HG03060 (cell line): Measurements from ENCODE around the gene MEIKIN.

Experiments
- ATAC-seq: cut with Tn5 transposase; IDR thresholded peaks from one replicate; pipeline ENCODE4 v1.9.1; 2021; ENCODE audit warnings: low read depth, moderate number of reproducible peaks; ENCODE audit not compliant: unreplicated experiment

The MEIKIN gene

DNA sequence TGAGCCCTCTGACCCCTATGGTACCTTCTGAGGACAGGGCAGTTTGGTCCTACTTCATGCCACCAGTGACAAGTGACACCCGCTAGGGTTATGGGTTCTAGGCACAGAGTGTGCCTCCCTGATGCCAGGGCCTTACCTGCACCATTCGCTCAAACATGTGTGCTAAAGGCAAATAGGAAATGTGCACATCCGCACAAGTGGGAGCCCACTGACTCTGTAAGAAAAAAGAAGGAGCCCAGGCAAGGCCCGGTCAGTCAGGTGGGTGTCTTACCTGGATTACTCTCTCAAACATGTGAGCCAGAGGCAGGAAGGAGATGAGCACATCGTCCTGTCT lies 29.1 kb upstream of the MEIKIN start:
- no peak for ATAC-seq

DNA sequence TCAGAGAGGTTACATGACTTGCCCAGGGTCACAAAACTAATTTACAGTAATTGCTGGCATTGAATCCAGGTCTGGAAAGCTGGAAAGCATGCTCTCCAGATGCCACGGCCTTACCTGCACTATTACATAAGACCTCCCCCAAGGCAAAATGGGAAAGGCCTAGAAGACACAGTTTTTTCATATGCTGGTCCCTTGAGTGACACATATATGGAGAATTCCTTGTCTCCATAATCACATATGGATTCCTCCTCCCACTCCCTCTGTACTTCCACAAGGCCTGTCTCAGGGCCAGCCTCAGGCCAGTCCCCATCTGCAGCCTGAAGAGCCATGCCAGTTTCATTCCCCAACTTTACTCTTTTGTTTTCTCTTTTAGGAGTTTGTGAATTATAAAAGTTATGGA lies 28.6 kb upstream of the MEIKIN start:
- ATAC-seq = no peak

DNA sequence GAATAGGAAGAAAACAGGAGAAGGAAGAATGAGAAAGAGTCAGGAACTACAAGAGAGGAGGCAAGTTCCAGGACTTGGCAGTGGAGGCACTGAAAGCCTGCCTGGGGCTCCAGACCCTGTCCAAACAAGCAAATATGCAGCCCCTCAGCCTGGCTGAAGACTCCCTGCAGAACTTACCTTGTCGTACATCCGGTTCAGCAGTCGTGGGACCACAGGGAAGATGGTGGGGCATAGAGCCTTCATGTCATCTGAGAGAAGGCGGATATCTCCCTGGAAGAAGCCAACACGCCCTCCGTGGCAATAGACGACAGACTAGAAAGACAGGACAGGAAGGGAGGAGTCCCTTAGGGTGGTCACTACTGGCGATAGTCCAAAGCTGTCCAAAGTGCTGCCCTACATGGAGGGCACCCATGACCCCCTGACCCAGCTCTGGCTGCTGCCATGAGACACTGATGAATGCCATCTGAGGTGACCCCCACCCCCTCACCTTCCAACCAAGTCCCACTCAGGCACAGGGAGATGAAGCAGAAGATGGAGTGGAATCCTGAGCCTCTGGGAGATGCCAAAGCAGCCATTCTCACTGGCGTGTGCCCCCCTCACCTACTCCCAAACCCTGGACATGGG lies 27.7 kb upstream of the MEIKIN start:
- ATAC-seq = no peak

DNA sequence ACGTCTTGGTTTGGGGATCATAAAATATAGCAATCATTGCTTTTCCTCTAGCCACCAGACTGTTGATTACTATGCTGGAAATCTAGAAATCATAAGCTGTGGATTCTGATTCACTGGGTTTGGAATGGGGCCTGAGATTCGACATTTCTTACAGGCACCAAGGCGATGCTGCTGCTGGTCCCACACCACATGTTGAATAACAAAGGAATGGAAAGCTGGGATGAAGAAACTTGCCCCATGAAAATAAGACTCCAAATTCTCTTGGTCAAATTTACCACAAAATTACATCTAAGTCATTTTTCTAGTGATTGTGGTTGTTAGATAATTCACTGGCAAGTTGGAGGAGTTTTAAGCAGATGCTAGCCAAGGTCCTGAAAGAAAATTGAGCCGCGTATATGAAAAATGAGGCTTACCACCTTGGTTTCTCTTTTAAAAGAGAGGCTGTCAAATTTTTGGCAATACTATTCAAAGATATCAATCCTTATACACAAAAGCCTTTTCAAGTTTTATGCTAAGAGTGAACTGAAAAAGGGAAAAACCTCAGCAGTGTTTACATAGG lies 23.0 kb upstream of the MEIKIN start:
- no peak for ATAC-seq

DNA sequence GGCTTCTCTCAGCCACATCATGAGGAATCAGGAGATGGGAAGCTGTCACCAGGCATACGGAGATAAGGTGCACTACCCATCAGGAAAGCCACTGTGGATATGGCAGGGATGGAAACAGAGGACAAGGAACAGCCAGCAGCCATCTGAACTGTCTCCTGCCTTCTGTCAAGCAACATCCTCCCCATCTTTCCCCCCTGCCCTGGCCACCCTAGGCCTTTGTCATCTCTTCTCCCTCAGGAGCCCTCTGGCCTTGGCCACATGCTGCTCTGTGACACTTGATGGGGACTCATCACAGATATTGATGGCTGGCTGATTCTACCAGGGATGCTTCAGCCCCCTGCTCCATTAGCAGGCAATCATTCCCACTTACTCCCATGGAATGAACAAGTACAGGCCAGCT lies 21.1 kb upstream of the MEIKIN start:
- no peak for ATAC-seq

DNA sequence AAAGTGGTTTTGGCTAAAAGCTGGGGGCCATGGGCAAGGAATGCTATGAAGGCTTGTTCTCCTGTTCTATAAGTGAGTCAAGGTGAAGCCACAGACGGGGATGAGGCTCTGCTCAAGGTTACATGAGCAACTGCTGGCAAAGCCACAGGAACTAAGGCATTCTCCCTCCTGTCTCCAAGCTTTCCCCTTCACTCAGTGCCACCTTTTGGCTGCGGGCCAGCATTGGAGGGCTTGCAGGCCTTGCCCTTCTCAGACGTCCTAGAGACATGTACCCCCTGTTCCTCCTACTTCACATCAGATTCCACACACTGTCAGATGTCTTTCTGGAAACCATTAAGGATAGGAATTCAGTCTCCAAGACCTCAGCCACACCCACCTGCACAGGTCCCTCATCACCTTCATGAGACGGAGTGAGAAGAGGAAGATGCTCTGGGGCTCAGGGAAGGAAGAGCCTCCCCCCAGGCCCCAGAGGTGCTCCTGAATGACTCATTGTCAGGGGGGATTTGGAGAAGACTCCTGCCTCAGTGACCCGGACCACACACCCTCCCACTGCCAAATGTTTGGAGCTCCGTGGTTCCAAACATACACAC lies 20.5 kb upstream of the MEIKIN start:
- ATAC-seq = no peak

DNA sequence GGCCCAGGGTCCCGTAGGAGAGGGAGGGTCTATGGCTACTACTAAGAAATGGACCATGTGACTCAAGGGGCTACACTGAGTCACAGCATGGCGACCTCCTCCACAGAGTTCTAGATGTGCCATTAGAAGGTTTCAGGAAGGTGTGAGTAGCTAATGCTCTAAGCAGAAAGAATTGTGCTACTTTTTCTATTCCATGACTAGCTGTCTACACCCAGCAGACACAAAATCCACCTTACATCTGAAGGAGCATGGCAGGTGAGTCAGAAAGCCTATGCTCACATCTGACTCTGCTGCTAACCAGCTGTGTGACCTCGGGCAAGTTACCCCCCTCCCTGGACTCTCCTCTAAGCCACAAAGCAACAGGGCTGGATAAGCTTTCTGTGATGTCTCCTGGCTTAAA lies 14.4 kb upstream of the MEIKIN start:
- no peak for ATAC-seq

DNA sequence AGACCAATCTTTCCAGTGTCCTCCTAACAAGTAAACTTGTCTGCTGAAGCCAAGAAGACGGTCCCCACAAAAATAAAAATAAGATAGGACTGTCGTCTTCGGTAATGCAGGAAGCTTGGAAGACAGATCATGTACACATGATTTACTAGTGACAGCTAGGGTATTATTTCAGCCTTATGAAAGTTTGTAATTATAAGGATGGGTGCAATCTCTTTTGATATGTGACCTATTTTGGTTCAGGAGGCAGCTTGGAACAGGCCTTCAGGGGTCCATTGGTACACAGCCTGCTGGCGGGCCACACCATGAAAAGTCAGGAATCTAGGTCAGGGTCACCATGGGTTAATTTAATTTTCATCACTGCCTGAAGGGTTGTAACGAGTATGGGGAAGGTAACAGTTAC lies 13.7 kb upstream of the MEIKIN start:
- ATAC-seq = no peak

DNA sequence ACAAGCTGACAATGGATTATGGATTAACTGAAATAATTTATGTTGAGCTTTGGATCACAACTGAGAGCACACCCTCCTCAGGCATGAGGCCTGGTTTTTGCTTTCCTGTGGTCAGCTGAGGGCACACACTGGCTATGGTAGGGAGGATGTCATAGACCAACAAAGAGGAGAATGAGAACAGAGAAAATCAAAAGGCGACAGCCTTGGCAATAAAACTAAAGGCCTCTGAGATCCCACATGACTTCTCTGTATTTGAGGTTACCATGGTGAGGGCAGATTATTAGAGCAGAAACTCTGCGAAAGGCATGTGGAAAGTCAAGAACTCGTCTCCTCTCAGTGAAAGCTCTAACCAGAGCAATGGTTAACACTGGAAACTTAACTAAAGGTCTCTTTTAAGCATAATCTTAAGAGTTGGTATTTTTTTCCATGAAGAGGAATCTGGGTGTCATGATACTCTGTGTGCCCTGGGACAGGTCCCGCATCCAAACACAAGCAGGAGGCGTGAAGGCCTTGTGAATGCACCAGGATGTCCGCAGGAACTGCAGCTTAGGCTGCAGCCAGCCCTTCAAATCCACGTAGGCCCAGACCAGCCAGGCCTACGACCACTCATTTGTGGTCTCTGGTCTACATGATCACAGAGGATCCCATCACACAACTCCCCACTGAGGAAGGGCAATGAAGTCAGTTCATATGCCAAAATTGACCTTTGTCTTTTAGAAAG lies 12.4 kb upstream of the MEIKIN start:
- no peak for ATAC-seq

DNA sequence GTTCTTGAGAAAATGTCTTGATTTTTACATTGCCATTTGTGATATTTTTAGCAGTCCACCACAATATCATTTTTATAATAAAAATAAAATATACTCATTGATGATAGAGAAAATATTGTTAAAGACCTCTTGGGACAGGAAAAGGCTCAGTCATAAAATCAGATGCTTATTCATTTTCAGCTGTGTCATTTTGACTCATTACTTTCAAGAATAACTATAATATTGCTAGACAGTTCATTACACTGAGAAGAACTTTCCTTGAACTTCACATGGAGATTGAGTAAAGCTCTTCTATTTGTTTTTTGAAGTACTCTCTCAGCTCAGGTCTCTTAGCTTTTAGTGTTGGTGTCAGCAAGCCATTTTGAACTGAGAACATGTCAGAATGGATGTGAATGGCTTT lies 8.5 kb upstream of the MEIKIN start:
- ATAC-seq = no peak

DNA sequence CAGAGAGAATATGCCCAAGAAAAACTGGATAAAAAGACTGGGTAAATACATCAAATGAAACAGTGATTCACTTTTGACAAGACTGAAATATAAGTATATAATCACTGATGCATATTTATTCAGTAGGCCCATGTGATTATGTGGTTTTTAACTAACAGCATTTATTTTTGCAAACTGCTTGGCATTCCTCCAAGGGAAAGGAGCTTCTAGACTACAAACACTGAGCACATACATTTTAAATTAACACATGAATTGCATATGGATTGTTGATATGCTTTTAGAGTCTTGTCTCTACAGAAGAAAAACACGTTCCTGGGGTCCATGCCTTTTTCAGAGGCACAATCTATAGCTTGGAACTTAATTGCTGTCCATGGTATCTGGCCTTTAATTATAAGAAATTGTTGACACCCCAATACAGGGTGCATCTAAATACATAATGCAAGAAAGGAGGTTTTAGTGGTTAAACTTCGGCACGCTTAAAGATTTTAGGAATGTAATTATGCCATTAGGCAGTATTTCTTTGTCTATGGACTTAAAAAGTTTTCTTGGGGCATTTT lies 6.9 kb upstream of the MEIKIN start:
- no peak for ATAC-seq

DNA sequence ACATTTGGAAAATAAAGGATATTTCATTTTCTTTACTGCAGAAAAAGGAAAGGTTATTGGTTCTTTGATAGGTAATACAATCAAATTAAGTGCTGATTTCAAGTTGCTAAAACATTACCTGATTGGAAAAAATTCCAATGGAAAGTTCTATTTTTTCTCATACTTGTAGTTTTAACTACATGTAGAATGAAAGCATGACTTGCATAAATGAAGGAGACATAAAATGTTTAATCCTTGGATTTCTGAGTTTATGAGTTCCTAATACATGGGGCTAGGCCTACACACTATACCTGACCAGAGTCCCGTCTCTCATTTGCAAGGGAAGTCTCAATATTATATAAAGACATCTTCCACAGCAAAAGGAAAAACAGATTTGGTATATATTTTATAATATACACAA lies 5.2 kb upstream of the MEIKIN start:
- ATAC-seq = no peak

DNA sequence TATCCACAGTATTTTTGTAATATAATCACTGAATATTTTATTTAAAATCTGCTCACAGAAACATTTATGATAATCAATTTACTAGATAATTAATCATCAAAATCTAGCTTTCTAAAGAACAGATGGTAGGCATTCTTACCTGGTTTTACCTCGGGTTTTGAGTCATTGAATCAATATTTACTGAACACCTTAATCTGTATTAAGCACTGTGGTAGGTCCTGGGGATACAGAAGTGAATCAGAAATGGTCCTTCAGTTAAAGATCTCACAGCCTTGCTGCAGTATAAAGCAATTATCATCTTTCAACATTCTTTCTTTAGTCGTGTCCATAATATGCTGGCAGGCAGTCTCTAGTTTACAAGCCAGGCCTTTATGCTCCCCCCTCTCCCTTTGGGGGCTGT lies 2.0 kb upstream of the MEIKIN start:
- no peak for ATAC-seq

DNA sequence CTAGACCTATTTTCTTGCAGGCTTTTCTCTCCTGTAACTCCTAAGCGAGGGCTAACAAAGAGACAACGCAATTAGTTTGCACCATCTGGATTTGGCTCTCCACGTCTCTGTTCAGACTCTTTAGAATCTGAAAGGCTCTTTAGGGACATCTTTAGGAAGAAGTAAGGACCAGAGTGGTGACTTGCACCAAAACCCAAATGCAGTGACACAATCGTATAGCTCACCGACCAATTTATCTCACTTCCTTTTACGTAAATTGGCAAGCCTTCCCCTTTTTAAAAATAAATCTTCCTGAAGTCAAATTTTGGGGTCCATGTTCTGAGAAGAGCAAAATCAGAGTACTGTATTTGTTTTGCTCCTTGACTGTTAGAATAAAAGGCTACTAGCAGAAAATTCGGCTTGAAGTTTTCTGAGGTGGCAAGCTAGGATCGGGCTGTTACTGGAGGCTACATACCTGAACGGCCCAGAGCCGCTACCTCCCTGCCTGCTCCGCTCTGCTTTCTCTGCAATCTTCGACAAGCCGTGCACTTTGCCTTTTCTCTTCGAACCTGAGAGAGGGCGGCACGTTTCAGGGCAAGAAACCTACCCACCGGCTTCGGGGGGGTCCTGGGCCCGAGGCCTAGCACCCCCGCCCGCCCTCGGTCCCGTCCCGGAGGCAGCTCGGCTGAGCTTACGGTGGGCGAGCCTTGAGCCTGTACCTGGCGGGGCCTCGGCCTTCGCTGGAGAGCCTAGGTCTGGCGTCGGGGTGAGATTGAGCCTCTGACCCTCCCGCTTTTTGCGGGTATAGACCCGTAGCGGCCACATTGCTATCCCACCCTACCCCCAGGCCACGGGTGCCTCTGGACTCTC lies 537 bp downstream of the MEIKIN start:
- ATAC-seq = no peak

DNA sequence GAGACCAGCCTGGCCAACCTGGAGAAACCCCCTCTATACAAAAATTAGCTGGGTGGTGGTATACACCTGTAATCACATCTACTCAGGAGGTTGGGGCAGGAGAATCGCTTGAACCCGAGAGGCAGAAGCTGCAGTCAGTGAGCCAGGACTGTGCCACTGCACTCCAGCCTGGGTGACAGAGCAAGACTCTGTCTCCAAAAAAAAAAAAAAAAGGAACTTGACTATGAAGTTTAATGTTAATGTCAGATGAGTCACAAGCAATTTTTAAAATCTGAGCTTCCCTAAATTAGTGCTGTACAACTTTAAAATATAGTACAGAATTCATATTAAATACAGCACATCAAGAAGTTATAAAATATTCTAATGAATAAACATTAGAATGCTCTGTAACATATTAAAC lies 1.5 kb downstream of the MEIKIN start:
- no peak for ATAC-seq

DNA sequence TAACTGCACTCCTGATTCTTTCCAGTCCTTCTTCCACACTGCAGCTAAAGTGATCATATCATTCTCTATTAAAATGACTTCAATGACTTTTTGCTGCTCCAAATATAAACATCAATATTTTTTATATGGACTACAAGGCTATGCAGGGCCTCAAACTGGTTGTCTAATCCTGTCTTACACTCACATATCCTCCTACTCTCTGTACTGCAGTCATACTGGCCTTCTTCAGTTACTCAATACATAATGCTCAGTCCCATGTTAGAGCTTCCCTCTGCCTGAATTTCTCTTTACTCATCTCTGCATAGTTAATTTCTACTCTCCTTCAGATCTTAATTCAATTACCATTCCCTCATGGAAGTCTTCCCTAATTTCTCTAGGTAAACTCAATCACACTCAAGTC lies 3.4 kb downstream of the MEIKIN start:
- no peak for ATAC-seq

DNA sequence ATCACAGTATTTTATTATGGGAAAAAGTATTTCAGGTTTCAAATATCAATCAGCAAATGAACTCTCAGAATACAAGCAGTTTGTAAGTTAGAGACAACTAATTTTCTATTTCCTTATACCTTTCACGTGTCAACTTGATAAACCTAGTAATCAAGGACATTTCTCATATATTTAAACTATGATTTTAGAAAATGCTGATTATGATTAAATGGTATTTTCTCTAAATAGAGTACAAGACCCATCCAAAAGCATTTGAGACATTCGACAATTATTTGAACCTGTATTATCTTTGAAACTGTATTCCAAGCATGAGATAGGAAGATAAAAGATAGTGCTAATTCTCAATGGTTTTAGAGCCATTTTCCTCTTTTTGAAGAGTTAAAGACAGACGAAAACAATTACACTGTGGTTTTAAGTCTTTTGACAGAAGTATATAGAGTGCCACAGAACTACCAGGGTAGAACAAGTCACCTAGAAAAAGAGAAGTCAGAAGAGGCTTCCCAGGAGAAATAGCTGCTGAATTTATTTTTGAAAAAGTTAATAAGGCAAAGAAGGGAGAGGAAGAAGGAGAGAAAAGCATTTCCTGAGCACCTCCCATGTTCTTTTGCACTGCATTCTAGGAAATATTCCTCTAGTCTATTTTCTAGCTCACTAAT lies 5.6 kb downstream of the MEIKIN start:
- no peak for ATAC-seq

DNA sequence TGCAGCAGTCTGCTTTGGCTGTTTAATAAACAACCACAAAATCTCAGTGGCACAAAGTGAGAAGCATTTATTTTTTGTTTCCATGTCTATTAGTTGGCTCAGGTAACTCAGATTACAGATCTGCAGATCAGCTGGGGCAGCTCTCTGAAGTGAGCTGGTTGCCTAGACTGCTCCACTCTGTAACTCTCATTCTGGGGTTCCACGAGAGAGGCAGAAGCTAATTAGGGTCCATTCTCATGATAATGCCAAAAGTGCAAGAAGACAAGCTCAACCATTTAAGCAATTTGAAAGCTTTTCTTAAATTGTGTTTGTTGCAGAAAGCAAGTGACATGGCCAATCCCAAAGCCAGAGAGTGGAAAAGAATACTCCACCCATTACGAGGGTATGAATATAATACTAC lies 13.2 kb downstream of the MEIKIN start:
- ATAC-seq = no peak

DNA sequence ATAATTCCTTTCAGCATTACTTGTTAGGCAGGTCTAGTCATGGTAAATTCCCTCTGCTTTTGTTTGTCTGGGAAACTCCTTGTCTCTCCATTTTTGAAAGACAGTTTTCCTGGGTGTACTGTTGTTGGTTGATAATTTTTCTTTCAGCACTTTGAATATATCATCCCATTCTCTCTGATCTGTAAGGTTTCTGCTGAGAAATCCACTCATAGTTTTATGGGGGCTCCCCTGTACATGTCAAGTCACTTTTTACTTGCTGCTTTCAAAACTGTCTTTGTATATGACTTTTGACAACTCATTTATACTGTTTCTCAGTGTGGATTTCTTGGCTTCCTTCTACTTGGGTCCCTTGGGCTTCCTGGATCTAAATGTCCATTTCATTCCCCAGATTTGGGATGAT lies 16.5 kb downstream of the MEIKIN start:
- ATAC-seq = no peak

DNA sequence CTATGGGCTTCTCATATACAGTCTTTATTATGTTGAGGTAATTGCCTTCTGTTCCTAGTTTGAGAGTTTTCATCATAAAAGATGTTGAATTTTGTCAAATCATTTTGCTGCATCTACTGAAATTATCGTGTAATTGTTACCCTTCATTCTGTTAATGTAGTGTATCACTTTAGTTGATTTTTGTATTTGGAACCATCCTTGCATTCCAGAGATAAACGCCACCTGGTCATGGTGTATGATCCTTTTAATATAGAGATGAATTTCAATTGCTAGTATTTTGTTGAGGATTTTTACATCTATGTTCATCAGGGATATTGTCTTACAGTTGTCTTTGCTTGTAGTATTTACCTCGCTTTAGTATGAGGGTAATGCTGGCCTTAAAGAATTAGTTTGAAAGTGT lies 19.3 kb downstream of the MEIKIN start:
- ATAC-seq = no peak
